Liver (tissue), 9 donors: ENCODE results near the gene TERB1. TPM values are rescaled to one million over a fixed set of nuclear protein-coding genes. Genes with fewer than 3 reads are reported as not detected.

Experiments used
- DNase-seq: peaks from one replicate; pipeline ENCODE4 v3.0.0-alpha.2; 2017; ENCODE audit warnings: low spot score
- H3K27ac ChIP-seq, 2 donors: one replicate each; pipeline ENCODE4 v1.7.0; 2013; ENCODE audit warnings: inconsistent platforms in 2 of 2, low read length in 2 of 2, control low read depth in 1 of 2, low read depth in 1 of 2, mild to moderate bottlenecking in 1 of 2
- H3K27me3 ChIP-seq, 4 donors: one replicate each; pipeline versions ENCODE4 v1.6.1 to v1.7.0; 2013; ENCODE audit warnings: low read length in 3 of 4, inconsistent platforms in 1 of 4, mild to moderate bottlenecking in 1 of 4, moderate library complexity in 1 of 4; ENCODE audit not compliant: control insufficient read depth in 4 of 4, insufficient read depth in 4 of 4
- H3K36me3 ChIP-seq, 4 donors: one replicate each; pipeline versions ENCODE4 v1.6.1 to v1.7.0; 2013; ENCODE audit warnings: low read length in 3 of 4, mild to moderate bottlenecking in 3 of 4, low read depth in 1 of 4, moderate library complexity in 1 of 4; ENCODE audit not compliant: control insufficient read depth in 4 of 4, insufficient read depth in 3 of 4
- H3K4me1 ChIP-seq, 4 donors: one replicate each; pipeline versions ENCODE4 v1.6.1 to v1.7.0; 2013; ENCODE audit warnings: low read length in 3 of 4, mild to moderate bottlenecking in 3 of 4, moderate library complexity in 1 of 4; ENCODE audit not compliant: control insufficient read depth in 4 of 4, insufficient read depth in 4 of 4
- H3K4me3 ChIP-seq, 3 donors: one replicate each; pipeline versions ENCODE4 v1.6.1 to v1.7.0; 2013; ENCODE audit warnings: low read length in 3 of 3, control low read depth in 1 of 3, low read depth in 1 of 3, mild to moderate bottlenecking in 1 of 3
- H3K9ac ChIP-seq, 2 donors: one replicate each; pipeline ENCODE4 v1.7.0; 2013; ENCODE audit warnings: low read length in 2 of 2, mild to moderate bottlenecking in 2 of 2, moderate library complexity in 2 of 2, control low read depth in 1 of 2, low read depth in 1 of 2
- H3K9me3 ChIP-seq, 4 donors: one replicate each; pipeline versions ENCODE4 v1.6.1 to v1.7.0; 2013; ENCODE audit warnings: low read length in 3 of 4; ENCODE audit not compliant: control insufficient read depth in 4 of 4
- EGR1 ChIP-seq, 2 donors: IDR thresholded peaks; 2 replicates each; pipeline ENCODE4 v1.6.1; 2016 to 2018; ENCODE audit warnings: antibody characterized with exemption in 2 of 2, low read depth in 2 of 2
- HNF4A ChIP-seq, 2 donors: conservative IDR thresholded peaks; 2 replicates each; pipeline ENCODE4 v1.6.1; 2016; ENCODE audit warnings: antibody characterized with exemption in 2 of 2, mild to moderate bottlenecking in 2 of 2
- HNF4G ChIP-seq: IDR thresholded peaks from 2 replicates; pipeline ENCODE4 v1.6.1; 2016; ENCODE audit warnings: antibody characterized with exemption
- JUND ChIP-seq, 2 donors: IDR thresholded peaks; 2 replicates each; pipeline ENCODE4 v1.6.1; 2016; ENCODE audit warnings: antibody characterized with exemption in 2 of 2
- NR2F2 ChIP-seq: IDR thresholded peaks from 2 replicates; pipeline ENCODE4 v1.6.1; 2016; ENCODE audit warnings: antibody characterized with exemption
- REST ChIP-seq: IDR thresholded peaks from 2 replicates; pipeline ENCODE4 v1.6.1; 2016; ENCODE audit warnings: antibody characterized with exemption, mild to moderate bottlenecking
- RXRA ChIP-seq, 2 donors: IDR thresholded peaks; 2 replicates each; pipeline ENCODE4 v1.6.1; 2017 to 2018; ENCODE audit warnings: antibody characterized with exemption in 2 of 2, mild to moderate bottlenecking in 1 of 2
- SP1 ChIP-seq: IDR thresholded peaks from 2 replicates; pipeline ENCODE4 v1.6.1; 2018; ENCODE audit warnings: antibody characterized with exemption, mild to moderate bottlenecking
- WGBS: extraction: QIAGEN DNeasy Blood & Tissue Kit; methylation state at CpG from one replicate; pipeline ENCODE4 v1.1.7; 2013; 5-methylcytosine and 5-hydroxymethylcytosine counted together
- polyA plus RNA-seq, 2 donors: library from polyadenylated mRNA; stranded (reverse) in 1 of 2; unstranded in 1 of 2; fragments of 200-250 nt in 1 of 2; fragments of >200 nt in 1 of 2; fragmentation: Nextera tagmentation in 1 of 2; extraction: Ambion mirVana in 1 of 2; gene quantifications; one replicate each; pipeline versions ENCODE4 v1.2.1 to v1.2.3, GENCODE V29; 2013 to 2015
- total RNA-seq, 2 donors: library from RNA; depleted of rRNA; stranded (reverse); fragments of >200 nt; gene quantifications; one replicate each; pipeline ENCODE4 v1.2.3, GENCODE V29; 2014
- TF ChIP-seq, protein P1 (sequence below): fragments of 150-350 bp; IDR thresholded peaks from 2 replicates; pipeline ENCODE4 v1.5.1; 2017; ENCODE audit warnings: improper control_type of control experiment, low read depth, low read length; ENCODE audit not compliant: missing input control
- TF ChIP-seq, protein P2 (sequence below): IDR thresholded peaks from 2 replicates; pipeline ENCODE4 v1.6.1; 2016; ENCODE audit warnings: antibody characterized with exemption
- donor health status: healthy.
- donor health status: healthy.
- donor health status: healthy.
- donor health status: healthy.
- donor health status: healthy.

TERB1 gene
- total and polyA plus RNA-seq, 4 donors: 0.08 to 0.17 TPM; not detected in 2

DNA sequence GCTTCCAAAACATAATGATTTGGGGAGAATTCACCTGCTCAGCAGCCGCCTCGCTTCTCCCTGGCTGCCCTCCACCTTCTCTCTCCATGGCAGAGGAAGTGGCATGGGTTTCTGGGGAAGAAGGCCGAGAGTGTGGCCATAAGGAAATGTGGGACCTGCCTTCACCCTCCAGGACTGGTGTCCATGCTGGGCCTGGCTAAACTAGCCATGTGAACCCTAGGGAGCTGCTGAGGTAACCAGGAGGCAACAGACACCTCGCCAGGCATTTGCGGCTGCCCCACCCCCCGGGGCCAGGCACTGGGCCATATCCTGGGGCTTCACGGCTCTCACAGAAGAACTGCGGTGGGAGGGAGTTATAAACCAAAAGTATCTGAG lies 94.9 kb downstream of the TERB1 start:
- H3K9ac ChIP-seq: no peak overlapping the region
- no peaks in the 10 kb centered on the region for H3K27me3 ChIP-seq
- no peaks in the 10 kb centered on the region for H3K9me3 ChIP-seq
- H3K4me3 ChIP-seq: no peak overlapping the region
- 71% methylated on average over 8 of the region's 8 CpGs for WGBS
- no peak for DNase-seq
- H3K27ac ChIP-seq: peak overlapping the region; percentile 72 to 76
- H3K36me3 ChIP-seq: no peaks in the 10 kb centered on the region
- H3K4me1 ChIP-seq: peaks cover 0 to 5% (median 2%) of the 10 kb centered on the region in 4 donors
- TF ChIP-seq, protein P1, sequence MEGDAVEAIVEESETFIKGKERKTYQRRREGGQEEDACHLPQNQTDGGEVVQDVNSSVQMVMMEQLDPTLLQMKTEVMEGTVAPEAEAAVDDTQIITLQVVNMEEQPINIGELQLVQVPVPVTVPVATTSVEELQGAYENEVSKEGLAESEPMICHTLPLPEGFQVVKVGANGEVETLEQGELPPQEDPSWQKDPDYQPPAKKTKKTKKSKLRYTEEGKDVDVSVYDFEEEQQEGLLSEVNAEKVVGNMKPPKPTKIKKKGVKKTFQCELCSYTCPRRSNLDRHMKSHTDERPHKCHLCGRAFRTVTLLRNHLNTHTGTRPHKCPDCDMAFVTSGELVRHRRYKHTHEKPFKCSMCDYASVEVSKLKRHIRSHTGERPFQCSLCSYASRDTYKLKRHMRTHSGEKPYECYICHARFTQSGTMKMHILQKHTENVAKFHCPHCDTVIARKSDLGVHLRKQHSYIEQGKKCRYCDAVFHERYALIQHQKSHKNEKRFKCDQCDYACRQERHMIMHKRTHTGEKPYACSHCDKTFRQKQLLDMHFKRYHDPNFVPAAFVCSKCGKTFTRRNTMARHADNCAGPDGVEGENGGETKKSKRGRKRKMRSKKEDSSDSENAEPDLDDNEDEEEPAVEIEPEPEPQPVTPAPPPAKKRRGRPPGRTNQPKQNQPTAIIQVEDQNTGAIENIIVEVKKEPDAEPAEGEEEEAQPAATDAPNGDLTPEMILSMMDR: no peak
- TF ChIP-seq RXRA (IDR thresholded peaks at IDR 0.05) (no peak), JUND (IDR thresholded peaks at IDR 0.05) (no peak), REST (no peak), HNF4A (conservative IDR thresholded peaks at IDR 0.05) (no peak), EGR1 (IDR thresholded peaks at IDR 0.05; ENCODE audit: low read depth in 2 of 2) (no peak)
- TF ChIP-seq, protein P2, sequence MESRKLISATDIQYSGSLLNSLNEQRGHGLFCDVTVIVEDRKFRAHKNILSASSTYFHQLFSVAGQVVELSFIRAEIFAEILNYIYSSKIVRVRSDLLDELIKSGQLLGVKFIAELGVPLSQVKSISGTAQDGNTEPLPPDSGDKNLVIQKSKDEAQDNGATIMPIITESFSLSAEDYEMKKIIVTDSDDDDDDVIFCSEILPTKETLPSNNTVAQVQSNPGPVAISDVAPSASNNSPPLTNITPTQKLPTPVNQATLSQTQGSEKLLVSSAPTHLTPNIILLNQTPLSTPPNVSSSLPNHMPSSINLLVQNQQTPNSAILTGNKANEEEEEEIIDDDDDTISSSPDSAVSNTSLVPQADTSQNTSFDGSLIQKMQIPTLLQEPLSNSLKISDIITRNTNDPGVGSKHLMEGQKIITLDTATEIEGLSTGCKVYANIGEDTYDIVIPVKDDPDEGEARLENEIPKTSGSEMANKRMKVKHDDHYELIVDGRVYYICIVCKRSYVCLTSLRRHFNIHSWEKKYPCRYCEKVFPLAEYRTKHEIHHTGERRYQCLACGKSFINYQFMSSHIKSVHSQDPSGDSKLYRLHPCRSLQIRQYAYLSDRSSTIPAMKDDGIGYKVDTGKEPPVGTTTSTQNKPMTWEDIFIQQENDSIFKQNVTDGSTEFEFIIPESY: no peak

- Histone ChIP-seq H3K4me3 (no peak overlapping the region), H3K9me3 (no peaks in the 10 kb centered on the region), H3K27me3 (no peaks in the 10 kb centered on the region), H3K9ac (no peak overlapping the region), H3K36me3 (no peaks in the 10 kb centered on the region), H3K27ac (peak overlapping the region; percentile 72 to 76), H3K4me1 (peaks cover 0 to 5% (median 2%) of the 10 kb centered on the region in 4 donors)
- TF ChIP-seq HNF4G (no peak), NR2F2 (no peak), SP1 (peak; percentile 16)
- WGBS: 82% methylated on average over 11 of the region's 11 CpGs
- no peak for DNase-seq
These were observed 95.4 kb downstream of the TERB1 start for GRCh38 chr16:66705790-66706505.

Other genes with a start within 250 kb of the TERB1 start
- gene CKLF, start 249.0 kb downstream of the TERB1 start, total RNA-seq: 10 to 100 TPM in 1 of 2 donors, 1 to 10 TPM in 1; 9.5 to 36.1 TPM
- gene CKLF, start 249.0 kb downstream of the TERB1 start, polyA plus RNA-seq: 10 to 100 TPM; 19.3 to 23.6 TPM
- gene CMTM1, start 235.1 kb downstream of the TERB1 start, total RNA-seq: under 1 TPM; 0.33 to 0.84 TPM
- under 1 TPM; 0.32 to 0.64 TPM for gene CMTM1, start 235.1 kb downstream of the TERB1 start, polyA plus RNA-seq
- gene CMTM2, start 222.1 kb downstream of the TERB1 start, total RNA-seq: 1 to 10 TPM in 1 of 2 donors, under 1 TPM in 1; 0.50 to 1.1 TPM
- under 1 TPM; 0.57 to 0.67 TPM for gene CMTM2, start 222.1 kb downstream of the TERB1 start, polyA plus RNA-seq
- 10 to 100 TPM in 1 of 2 donors, 1 to 10 TPM in 1; 2.7 to 12.2 TPM for gene CMTM3, start 196.9 kb downstream of the TERB1 start, total RNA-seq
- gene CMTM3, start 196.9 kb downstream of the TERB1 start, polyA plus RNA-seq: 1 to 10 TPM; 1.6 to 6.5 TPM
- gene CMTM4, start 104.8 kb downstream of the TERB1 start, total RNA-seq: 10 to 100 TPM in 1 of 2 donors, 1 to 10 TPM in 1; 8.1 to 19.7 TPM
- 1 to 10 TPM; 2.9 to 4.5 TPM for gene CMTM4, start 104.8 kb downstream of the TERB1 start, polyA plus RNA-seq
- 100 to 1,000 TPM in 1 of 2 donors, 10 to 100 TPM in 1; 31.7 to 106 TPM for gene DYNC1LI2, start 50.0 kb downstream of the TERB1 start, total RNA-seq
- gene DYNC1LI2, start 50.0 kb downstream of the TERB1 start, polyA plus RNA-seq: 10 to 100 TPM; 14.2 to 38.5 TPM
- 10 to 100 TPM; 24.1 to 26.4 TPM for gene NAE1, start 29.4 kb upstream of the TERB1 start, total RNA-seq
- gene NAE1, start 29.4 kb upstream of the TERB1 start, polyA plus RNA-seq: 10 to 100 TPM; 12.3 to 23.8 TPM
- gene CA7, start 42.8 kb upstream of the TERB1 start, total RNA-seq: not detected
- not detected for gene CA7, start 42.8 kb upstream of the TERB1 start, polyA plus RNA-seq
- 1 to 10 TPM; 7.8 to 9.4 TPM for gene PDP2, start 78.9 kb upstream of the TERB1 start, total RNA-seq
- gene PDP2, start 78.9 kb upstream of the TERB1 start, polyA plus RNA-seq: 1 to 10 TPM; 2.3 to 4.4 TPM
- under 1 TPM in 1 of 2 donors, not detected in 1; 0.56 TPM for gene CDH16, start 117.3 kb upstream of the TERB1 start, total RNA-seq
- gene CDH16, start 117.3 kb upstream of the TERB1 start, polyA plus RNA-seq: not detected
- gene RRAD, start 124.0 kb upstream of the TERB1 start, total RNA-seq: under 1 TPM; 0.14 to 0.50 TPM
- under 1 TPM; 0.58 to 0.61 TPM for gene RRAD, start 124.0 kb upstream of the TERB1 start, polyA plus RNA-seq
- gene CIAO2B, start 132.8 kb upstream of the TERB1 start, total RNA-seq: 10 to 100 TPM; 51.1 to 52.5 TPM
- 100 to 1,000 TPM; 120 TPM for gene CIAO2B, start 132.8 kb upstream of the TERB1 start, polyA plus RNA-seq
- 100 to 1,000 TPM in 1 of 2 donors, 10 to 100 TPM in 1; 21.2 to 200 TPM for gene CES2, start 133.9 kb upstream of the TERB1 start, total RNA-seq
- 100 to 1,000 TPM; 173 to 190 TPM for gene CES2, start 133.9 kb upstream of the TERB1 start, polyA plus RNA-seq
- 10 to 100 TPM in 1 of 2 donors, under 1 TPM in 1; 0.19 to 28.3 TPM for gene CES3, start 159.7 kb upstream of the TERB1 start, total RNA-seq
- gene CES3, start 159.7 kb upstream of the TERB1 start, polyA plus RNA-seq: 10 to 100 TPM; 12.3 to 12.7 TPM
- gene CES4A, start 187.0 kb upstream of the TERB1 start, total RNA-seq: 10 to 100 TPM in 1 of 2 donors, 1 to 10 TPM in 1; 1.6 to 20.5 TPM
- gene CES4A, start 187.0 kb upstream of the TERB1 start, polyA plus RNA-seq: 10 to 100 TPM in 1 of 2 donors, 1 to 10 TPM in 1; 5.4 to 17.1 TPM
- 10 to 100 TPM; 14.4 to 19.3 TPM for gene CBFB, start 227.6 kb upstream of the TERB1 start, total RNA-seq
- 1 to 10 TPM; 6.8 to 8.0 TPM for gene CBFB, start 227.6 kb upstream of the TERB1 start, polyA plus RNA-seq